HEK293 (cell line): ENCODE data around the gene SP7.

Experiments
- CTCF ChIA-PET: fragments of 350-600 bp; formaldehyde crosslinking; extraction: SDS; loops from one replicate; lab custom pipeline; 2021; ENCODE audit warnings: antibody characterized with exemption; lab: Yijun Ruan, JAX
- POLR2A ChIA-PET: fragments of 300-600 bp; formaldehyde crosslinking; extraction: SDS; loops from one replicate; lab custom pipeline; 2020; ENCODE audit warnings: antibody characterized with exemption, inconsistent platforms; lab: Yijun Ruan, JAX
- H3K27ac ChIP-seq: fragments of 200-500 bp; sonication (Bioruptor generic); 2 replicates; pipeline ENCODE4 v1.5.1; 2014; ENCODE audit warnings: low read depth, low read length, control low read depth, inconsistent platforms; ENCODE audit errors: extremely low read depth
- H3K36me3 ChIP-seq, 2 experiments: fragments of 200-500 bp in 1 of 2; sonication (Bioruptor generic) in 1 of 2; 1 replicate in 1 of 2; 2 replicates in 1 of 2; pipeline ENCODE4 v1.5.1; 2014 to 2017; ENCODE audit warnings: inconsistent platforms in 2 of 2, low read length in 2 of 2; ENCODE audit not compliant: control insufficient read depth in 2 of 2, insufficient read depth in 1 of 2
- H3K4me1 ChIP-seq: fragments of 200-500 bp; sonication (Bioruptor generic); 2 replicates; pipeline ENCODE4 v1.5.1; 2014; ENCODE audit warnings: mild to moderate bottlenecking, low read length, inconsistent platforms; ENCODE audit not compliant: control insufficient read depth, insufficient read depth
- H3K4me3 ChIP-seq: 2 replicates; pipeline ENCODE4 v1.5.1; 2011; ENCODE audit warnings: low read depth, mild to moderate bottlenecking, control low read depth, low read length, moderate library complexity
- H3K9me3 ChIP-seq: fragments of 200-500 bp; sonication (Bioruptor generic); 2 replicates; pipeline ENCODE4 v1.5.1; 2014; ENCODE audit warnings: low read depth, low read length, inconsistent platforms; ENCODE audit not compliant: control insufficient read depth, insufficient read depth
- KLF1 ChIP-seq: fragments of 450-650 bp; formaldehyde crosslinking; IDR thresholded peaks from 2 replicates; pipeline ENCODE4 v1.5.1; 2016; ENCODE audit warnings: missing biosample characterization, missing genetic modification characterization
- KLF10 ChIP-seq: fragments of 450-650 bp; IDR thresholded peaks from 2 replicates; pipeline ENCODE4 v1.5.1; 2018; ENCODE audit warnings: missing biosample characterization, mild to moderate bottlenecking, missing genetic modification characterization
- KLF16 ChIP-seq: fragments of 450-650 bp; formaldehyde crosslinking; IDR thresholded peaks from 2 replicates; pipeline ENCODE4 v1.5.1; 2017; ENCODE audit warnings: missing biosample characterization, missing genetic modification characterization
- KLF8 ChIP-seq: fragments of 450-650 bp; formaldehyde crosslinking; IDR thresholded peaks from 2 replicates; pipeline ENCODE4 v1.5.1; 2016; ENCODE audit warnings: missing biosample characterization, missing genetic modification characterization
- ZNF132 ChIP-seq: fragments of 450-650 bp; formaldehyde crosslinking; IDR thresholded peaks from 2 replicates; pipeline ENCODE4 v1.5.1; 2017; ENCODE audit warnings: missing biosample characterization, missing genetic modification characterization, borderline replicate concordance
- ZNF184 ChIP-seq: fragments of 450-650 bp; IDR thresholded peaks from 2 replicates; pipeline ENCODE4 v1.5.1; 2018; ENCODE audit warnings: missing biosample characterization, mild to moderate bottlenecking, missing genetic modification characterization
- ZNF311 ChIP-seq: fragments of 450-650 bp; formaldehyde crosslinking; IDR thresholded peaks from 2 replicates; pipeline ENCODE4 v1.5.1; 2017; ENCODE audit warnings: missing biosample characterization, missing genetic modification characterization, borderline replicate concordance
- ZNF324 ChIP-seq: fragments of 450-650 bp; formaldehyde crosslinking; IDR thresholded peaks from 2 replicates; pipeline ENCODE4 v1.5.1; 2016; ENCODE audit warnings: missing biosample characterization, missing genetic modification characterization
- ZNF366 ChIP-seq: fragments of 450-650 bp; formaldehyde crosslinking; conservative IDR thresholded peaks from 2 replicates; pipeline ENCODE4 v1.5.1; 2016; ENCODE audit warnings: missing biosample characterization, missing genetic modification characterization
- ZNF660 ChIP-seq: fragments of 450-650 bp; IDR thresholded peaks from 2 replicates; pipeline ENCODE4 v1.5.1; 2018; ENCODE audit warnings: missing biosample characterization, mild to moderate bottlenecking, missing genetic modification characterization
- ZNF777 ChIP-seq: fragments of 450-650 bp; formaldehyde crosslinking; IDR thresholded peaks from 2 replicates; pipeline ENCODE4 v1.5.1; 2017; ENCODE audit warnings: missing biosample characterization, missing genetic modification characterization, borderline replicate concordance
- ZSCAN23 ChIP-seq: fragments of 450-650 bp; formaldehyde crosslinking; IDR thresholded peaks from 2 replicates; pipeline ENCODE4 v1.5.1; 2016; ENCODE audit warnings: missing biosample characterization, missing genetic modification characterization
- TF ChIP-seq, protein P1 (sequence below): fragments of 450-650 bp; formaldehyde crosslinking; IDR thresholded peaks from 2 replicates; pipeline ENCODE4 v1.5.1; 2016; ENCODE audit warnings: missing biosample characterization, missing genetic modification characterization
- TF ChIP-seq, protein P2 (sequence below): fragments of 450-650 bp; formaldehyde crosslinking; IDR thresholded peaks from 2 replicates; pipeline ENCODE4 v1.5.1; 2017; ENCODE audit warnings: missing biosample characterization, missing genetic modification characterization
- TF ChIP-seq, protein P3 (sequence below): fragments of 450-650 bp; formaldehyde crosslinking; optimal IDR thresholded peaks from 2 replicates; pipeline ENCODE3; 2016; ENCODE audit warnings: missing biosample characterization, mild to moderate bottlenecking, missing genetic modification characterization
- TF ChIP-seq, protein P4 (sequence below): fragments of 450-650 bp; formaldehyde crosslinking; IDR thresholded peaks from 2 replicates; pipeline ENCODE4 v1.5.1; 2016; ENCODE audit warnings: missing biosample characterization, missing genetic modification characterization
- TF ChIP-seq, protein P5 (sequence below): fragments of 450-650 bp; formaldehyde crosslinking; IDR thresholded peaks from 2 replicates; pipeline ENCODE4 v1.5.1; 2016; ENCODE audit warnings: missing biosample characterization, missing genetic modification characterization
- TF ChIP-seq, protein P6 (sequence below): fragments of 450-650 bp; formaldehyde crosslinking; IDR thresholded peaks from 2 replicates; pipeline ENCODE4 v1.5.1; 2017; ENCODE audit warnings: missing biosample characterization, missing genetic modification characterization
- TF ChIP-seq, protein P7 (sequence below): fragments of 450-650 bp; formaldehyde crosslinking; IDR thresholded peaks from 2 replicates; pipeline ENCODE4 v1.5.1; 2017; ENCODE audit warnings: missing biosample characterization, missing genetic modification characterization

Gene SP7

DNA sequence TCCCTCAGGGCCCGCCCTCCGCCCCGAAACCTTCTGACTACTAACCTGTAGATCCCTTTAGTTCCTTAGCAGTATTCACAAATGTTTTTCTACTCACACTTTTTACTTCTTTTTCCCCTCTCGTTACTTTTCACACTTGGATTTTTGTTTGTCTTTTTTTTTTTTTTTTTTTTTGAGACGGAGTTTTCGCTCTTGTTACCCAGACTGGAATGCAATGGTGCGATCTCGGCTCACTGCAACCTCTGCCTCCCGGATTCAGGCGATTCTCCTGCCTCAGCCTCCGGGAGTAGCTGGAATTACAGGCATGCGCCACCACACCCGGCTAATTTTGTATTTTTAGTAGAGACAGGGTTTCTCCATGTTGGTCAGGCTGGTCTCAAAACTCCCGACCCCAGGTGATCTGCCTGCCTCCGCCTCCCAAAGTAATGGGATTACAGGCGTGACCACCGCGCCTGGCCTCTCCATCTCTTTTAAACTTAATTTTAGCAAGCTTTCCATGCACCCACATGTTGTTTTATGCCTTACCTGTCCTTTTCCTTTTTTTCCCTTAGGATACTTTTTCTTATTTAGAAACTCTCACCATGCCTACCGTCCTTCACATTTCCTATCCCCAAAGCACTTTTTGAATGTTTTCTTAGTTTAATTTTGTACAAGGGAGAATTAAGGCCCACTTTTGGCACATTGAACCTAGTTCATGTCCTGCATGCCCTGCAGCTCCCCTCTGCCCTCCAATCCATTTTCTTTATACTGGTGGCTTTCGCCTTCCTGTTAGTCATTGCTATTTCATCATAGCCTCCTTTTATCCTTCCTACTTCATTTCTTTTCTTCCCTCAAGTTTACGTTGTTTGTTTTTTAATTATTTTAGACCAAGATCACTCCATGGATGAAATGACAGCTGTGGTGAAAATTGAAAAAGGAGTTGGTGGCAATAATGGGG lies 44.9 kb upstream of the SP7 start (continued):
- TF ChIP-seq ZNF132 (tag by site-specific recombination): no peak
- TF ChIP-seq KLF1 (tag by site-specific recombination): peak; percentile 87

DNA sequence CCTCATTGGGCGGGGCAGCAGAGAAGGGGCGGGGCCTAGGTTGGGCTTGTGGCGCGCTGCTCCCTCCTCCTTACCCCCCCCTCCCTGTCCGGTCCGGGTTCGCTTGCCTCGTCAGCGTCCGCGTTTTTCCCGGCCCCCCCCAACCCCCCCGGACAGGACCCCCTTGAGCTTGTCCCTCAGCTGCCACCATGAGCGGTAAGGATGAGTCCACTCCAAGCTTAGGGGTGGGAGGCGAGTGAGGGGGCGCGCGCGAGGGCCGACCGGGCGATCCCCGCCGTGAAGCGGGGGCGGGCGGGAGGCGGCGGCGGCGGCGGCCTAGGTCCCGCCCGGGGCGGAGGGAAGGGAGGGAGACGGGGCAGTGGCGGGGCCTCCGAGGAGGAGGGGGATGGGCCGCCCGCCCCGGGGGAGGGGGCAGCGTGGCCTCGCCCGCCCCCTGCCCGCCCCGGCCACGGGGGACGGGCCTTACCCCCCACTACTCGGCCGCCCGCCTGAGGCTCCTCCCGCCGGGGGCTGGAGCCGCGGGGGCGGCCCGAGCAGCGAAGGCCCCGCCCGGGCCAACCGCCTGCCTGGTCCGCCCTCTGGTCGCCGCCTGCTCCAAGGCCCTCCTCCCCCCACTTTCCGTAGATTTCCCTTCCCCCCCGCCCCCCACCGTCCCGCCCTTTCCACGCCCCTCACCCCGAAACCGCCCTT lies 44.1 kb upstream of the SP7 start, which contains the start of gene SP1:
Gene SP1 (plus strand): TSS at position 73 of the 690 bp plus-strand sequence. CDS start 116 bp downstream, at position 189.
- CTCF ChIA-PET: interaction anchor here (0.6 to 8.0 kb wide), 6 partner anchors 11 to 375 kb away, joined by 3 to 114 read pairs (median 8); partner anchors contain the start of gene AAAS
- TF ChIP-seq ZNF777 (tag by site-specific recombination) (no peak), ZNF324 (tag by site-specific recombination) (no peak), KLF10 (tag by site-specific recombination) (peak; percentile 57; the same call in 1 of the 2 replicates), ZNF184 (no peak), ZNF366 (no peak), ZNF660 (tag by site-specific recombination) (peak; percentile 75), KLF16 (tag by site-specific recombination) (0 out of 2 replicates have a peak, but pooled peaks have one; percentile 21), ZSCAN23 (tag by site-specific recombination) (no peak), ZNF311 (tag by site-specific recombination) (no peak), KLF8 (tag by site-specific recombination) (peak; percentile 10)
- TF ChIP-seq, protein P1, sequence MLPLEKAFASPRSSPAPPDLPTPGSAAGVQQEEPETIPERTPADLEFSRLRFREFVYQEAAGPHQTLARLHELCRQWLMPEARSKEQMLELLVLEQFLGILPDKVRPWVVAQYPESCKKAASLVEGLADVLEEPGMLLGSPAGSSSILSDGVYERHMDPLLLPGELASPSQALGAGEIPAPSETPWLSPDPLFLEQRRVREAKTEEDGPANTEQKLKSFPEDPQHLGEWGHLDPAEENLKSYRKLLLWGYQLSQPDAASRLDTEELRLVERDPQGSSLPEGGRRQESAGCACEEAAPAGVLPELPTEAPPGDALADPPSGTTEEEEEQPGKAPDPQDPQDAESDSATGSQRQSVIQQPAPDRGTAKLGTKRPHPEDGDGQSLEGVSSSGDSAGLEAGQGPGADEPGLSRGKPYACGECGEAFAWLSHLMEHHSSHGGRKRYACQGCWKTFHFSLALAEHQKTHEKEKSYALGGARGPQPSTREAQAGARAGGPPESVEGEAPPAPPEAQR: no peak
- TF ChIP-seq, protein P2, sequence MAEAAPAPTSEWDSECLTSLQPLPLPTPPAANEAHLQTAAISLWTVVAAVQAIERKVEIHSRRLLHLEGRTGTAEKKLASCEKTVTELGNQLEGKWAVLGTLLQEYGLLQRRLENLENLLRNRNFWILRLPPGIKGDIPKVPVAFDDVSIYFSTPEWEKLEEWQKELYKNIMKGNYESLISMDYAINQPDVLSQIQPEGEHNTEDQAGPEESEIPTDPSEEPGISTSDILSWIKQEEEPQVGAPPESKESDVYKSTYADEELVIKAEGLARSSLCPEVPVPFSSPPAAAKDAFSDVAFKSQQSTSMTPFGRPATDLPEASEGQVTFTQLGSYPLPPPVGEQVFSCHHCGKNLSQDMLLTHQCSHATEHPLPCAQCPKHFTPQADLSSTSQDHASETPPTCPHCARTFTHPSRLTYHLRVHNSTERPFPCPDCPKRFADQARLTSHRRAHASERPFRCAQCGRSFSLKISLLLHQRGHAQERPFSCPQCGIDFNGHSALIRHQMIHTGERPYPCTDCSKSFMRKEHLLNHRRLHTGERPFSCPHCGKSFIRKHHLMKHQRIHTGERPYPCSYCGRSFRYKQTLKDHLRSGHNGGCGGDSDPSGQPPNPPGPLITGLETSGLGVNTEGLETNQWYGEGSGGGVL (tag by site-specific recombination): peak; percentile 88
- TF ChIP-seq, protein P3, sequence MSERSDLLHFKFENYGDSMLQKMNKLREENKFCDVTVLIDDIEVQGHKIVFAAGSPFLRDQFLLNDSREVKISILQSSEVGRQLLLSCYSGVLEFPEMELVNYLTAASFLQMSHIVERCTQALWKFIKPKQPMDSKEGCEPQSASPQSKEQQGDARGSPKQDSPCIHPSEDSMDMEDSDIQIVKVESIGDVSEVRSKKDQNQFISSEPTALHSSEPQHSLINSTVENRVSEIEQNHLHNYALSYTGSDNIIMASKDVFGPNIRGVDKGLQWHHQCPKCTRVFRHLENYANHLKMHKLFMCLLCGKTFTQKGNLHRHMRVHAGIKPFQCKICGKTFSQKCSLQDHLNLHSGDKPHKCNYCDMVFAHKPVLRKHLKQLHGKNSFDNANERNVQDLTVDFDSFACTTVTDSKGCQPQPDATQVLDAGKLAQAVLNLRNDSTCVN: peak; percentile 60
- TF ChIP-seq, protein P4, sequence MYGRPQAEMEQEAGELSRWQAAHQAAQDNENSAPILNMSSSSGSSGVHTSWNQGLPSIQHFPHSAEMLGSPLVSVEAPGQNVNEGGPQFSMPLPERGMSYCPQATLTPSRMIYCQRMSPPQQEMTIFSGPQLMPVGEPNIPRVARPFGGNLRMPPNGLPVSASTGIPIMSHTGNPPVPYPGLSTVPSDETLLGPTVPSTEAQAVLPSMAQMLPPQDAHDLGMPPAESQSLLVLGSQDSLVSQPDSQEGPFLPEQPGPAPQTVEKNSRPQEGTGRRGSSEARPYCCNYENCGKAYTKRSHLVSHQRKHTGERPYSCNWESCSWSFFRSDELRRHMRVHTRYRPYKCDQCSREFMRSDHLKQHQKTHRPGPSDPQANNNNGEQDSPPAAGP: 0 out of 2 replicates have a peak, but pooled peaks have one; percentile 43
- TF ChIP-seq, protein P5, sequence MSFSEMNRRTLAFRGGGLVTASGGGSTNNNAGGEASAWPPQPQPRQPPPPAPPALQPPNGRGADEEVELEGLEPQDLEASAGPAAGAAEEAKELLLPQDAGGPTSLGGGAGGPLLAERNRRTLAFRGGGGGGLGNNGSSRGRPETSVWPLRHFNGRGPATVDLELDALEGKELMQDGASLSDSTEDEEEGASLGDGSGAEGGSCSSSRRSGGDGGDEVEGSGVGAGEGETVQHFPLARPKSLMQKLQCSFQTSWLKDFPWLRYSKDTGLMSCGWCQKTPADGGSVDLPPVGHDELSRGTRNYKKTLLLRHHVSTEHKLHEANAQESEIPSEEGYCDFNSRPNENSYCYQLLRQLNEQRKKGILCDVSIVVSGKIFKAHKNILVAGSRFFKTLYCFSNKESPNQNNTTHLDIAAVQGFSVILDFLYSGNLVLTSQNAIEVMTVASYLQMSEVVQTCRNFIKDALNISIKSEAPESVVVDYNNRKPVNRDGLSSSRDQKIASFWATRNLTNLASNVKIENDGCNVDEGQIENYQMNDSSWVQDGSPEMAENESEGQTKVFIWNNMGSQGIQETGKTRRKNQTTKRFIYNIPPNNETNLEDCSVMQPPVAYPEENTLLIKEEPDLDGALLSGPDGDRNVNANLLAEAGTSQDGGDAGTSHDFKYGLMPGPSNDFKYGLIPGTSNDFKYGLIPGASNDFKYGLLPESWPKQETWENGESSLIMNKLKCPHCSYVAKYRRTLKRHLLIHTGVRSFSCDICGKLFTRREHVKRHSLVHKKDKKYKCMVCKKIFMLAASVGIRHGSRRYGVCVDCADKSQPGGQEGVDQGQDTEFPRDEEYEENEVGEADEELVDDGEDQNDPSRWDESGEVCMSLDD: peak; percentile 20; the same call in 1 of the 2 replicates
- TF ChIP-seq, protein P6, sequence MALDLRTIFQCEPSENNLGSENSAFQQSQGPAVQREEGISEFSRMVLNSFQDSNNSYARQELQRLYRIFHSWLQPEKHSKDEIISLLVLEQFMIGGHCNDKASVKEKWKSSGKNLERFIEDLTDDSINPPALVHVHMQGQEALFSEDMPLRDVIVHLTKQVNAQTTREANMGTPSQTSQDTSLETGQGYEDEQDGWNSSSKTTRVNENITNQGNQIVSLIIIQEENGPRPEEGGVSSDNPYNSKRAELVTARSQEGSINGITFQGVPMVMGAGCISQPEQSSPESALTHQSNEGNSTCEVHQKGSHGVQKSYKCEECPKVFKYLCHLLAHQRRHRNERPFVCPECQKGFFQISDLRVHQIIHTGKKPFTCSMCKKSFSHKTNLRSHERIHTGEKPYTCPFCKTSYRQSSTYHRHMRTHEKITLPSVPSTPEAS (tag by site-specific recombination): no peak
- TF ChIP-seq, protein P7, sequence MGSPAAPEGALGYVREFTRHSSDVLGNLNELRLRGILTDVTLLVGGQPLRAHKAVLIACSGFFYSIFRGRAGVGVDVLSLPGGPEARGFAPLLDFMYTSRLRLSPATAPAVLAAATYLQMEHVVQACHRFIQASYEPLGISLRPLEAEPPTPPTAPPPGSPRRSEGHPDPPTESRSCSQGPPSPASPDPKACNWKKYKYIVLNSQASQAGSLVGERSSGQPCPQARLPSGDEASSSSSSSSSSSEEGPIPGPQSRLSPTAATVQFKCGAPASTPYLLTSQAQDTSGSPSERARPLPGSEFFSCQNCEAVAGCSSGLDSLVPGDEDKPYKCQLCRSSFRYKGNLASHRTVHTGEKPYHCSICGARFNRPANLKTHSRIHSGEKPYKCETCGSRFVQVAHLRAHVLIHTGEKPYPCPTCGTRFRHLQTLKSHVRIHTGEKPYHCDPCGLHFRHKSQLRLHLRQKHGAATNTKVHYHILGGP (tag by site-specific recombination): no peak

More for the DNA sequence above, 44.1 kb upstream of the SP7 start, which contains the start of gene SP1:
- POLR2A ChIA-PET: interaction anchor here (0.6 to 2.3 kb wide), 17 partner anchors 8 to 558 kb away, joined by 3 to 20 read pairs (median 7); partner anchors contain the start of genes AAAS, CSAD, HOXC13 and MYG1
- Histone ChIP-seq H3K9me3 (no peaks in the 10 kb centered on the region), H3K4me3 (peak within 1 kb of the TSS; percentile 70), H3K27ac (peak within 1 kb of the TSS; percentile 95), H3K36me3 (peaks cover 28 to 33% of the 10 kb centered on the region in 2 experiments), H3K4me1 (peaks cover 17% of the 10 kb centered on the region)
